SK-N-SH (cell line): ENCODE measurements around the gene PRSS36. TPM values are rescaled to one million over a fixed set of nuclear protein-coding genes. Genes with fewer than 3 reads are reported as not detected.
"Not testable (repeated sequence)": the region's sequence is repeated elsewhere in the genome, so short reads cannot be mapped to it uniquely, and the experiment has no call there.

ENCODE experiments used
- CTCF ChIA-PET: fragments of 300-600, 350-600 bp; formaldehyde crosslinking; extraction: SDS; loops from one replicate; lab custom pipeline; 2021; lab: Yijun Ruan, JAX
- POLR2A ChIA-PET: fragments of 350-600 bp; sonication (Branson Sonifier 250); formaldehyde crosslinking; extraction: SDS; loops from one replicate; lab custom pipeline; 2020; ENCODE audit warnings: antibody characterized with exemption, inconsistent platforms; lab: Yijun Ruan, JAX
- DNase-seq: peaks from one replicate; pipeline ENCODE4 v3.0.0; 2012
- H2AFZ ChIP-seq: fragments of 200-600 bp; sonication (generic); 2 replicates; pipeline ENCODE4 v1.8.1; 2016; ENCODE audit warnings: antibody characterized with exemption, mild to moderate bottlenecking, low read depth
- H3F3A ChIP-seq: fragments of 200-600 bp; sonication (generic); replicated peaks from 2 replicates; pipeline ENCODE3; 2016; ENCODE audit warnings: antibody characterized with exemption, mild to moderate bottlenecking; ENCODE audit not compliant: insufficient read depth
- H3K27ac ChIP-seq, 2 experiments: fragments of 200-500 bp in 1 of 2; fragments of 200-600 bp in 1 of 2; sonication (Bioruptor generic) in 1 of 2; sonication (generic), shearing (Covaris generic) in 1 of 2; 2 replicates each; pipeline versions ENCODE4 v1.5.1 to v1.6.1; 2014 to 2016; ENCODE audit warnings: low read depth in 2 of 2, inconsistent platforms in 1 of 2, low read length in 1 of 2, mild to moderate bottlenecking in 1 of 2, mixed read lengths in 1 of 2
- H3K27me3 ChIP-seq: fragments of 200-600 bp; sonication (generic), shearing (Covaris generic); 2 replicates; pipeline ENCODE4 v1.6.1; 2016; ENCODE audit warnings: mixed run types; ENCODE audit not compliant: insufficient read depth
- H3K36me3 ChIP-seq, 2 experiments: fragments of 200-500 bp in 1 of 2; fragments of 200-600 bp in 1 of 2; sonication (Bioruptor generic) in 1 of 2; sonication (generic) in 1 of 2; replicated peaks in 1 of 2; 2 replicates each; pipeline versions ENCODE3 to v1.5.1; 2014 to 2016; ENCODE audit warnings: low read length in 1 of 2, mild to moderate bottlenecking in 1 of 2; ENCODE audit not compliant: insufficient read depth in 2 of 2, control insufficient read depth in 1 of 2
- H3K4me1 ChIP-seq, 2 experiments: fragments of 200-500 bp in 1 of 2; fragments of 200-600 bp in 1 of 2; sonication (Bioruptor generic) in 1 of 2; sonication (generic), shearing (Covaris generic) in 1 of 2; 2 replicates each; pipeline versions ENCODE4 v1.5.1 to v1.6.1; 2014 to 2016; ENCODE audit warnings: low read depth in 1 of 2, low read length in 1 of 2, mixed run types in 1 of 2; ENCODE audit not compliant: insufficient read depth in 2 of 2, control insufficient read depth in 1 of 2
- H3K4me2 ChIP-seq: fragments of 200-600 bp; sonication (generic), shearing (Covaris generic); 2 replicates; pipeline ENCODE4 v1.6.1; 2017; ENCODE audit warnings: mixed run types
- H3K4me3 ChIP-seq, 2 experiments: fragments of 200-500 bp in 1 of 2; fragments of 200-600 bp in 1 of 2; sonication (Bioruptor generic) in 1 of 2; sonication (generic), shearing (Covaris generic) in 1 of 2; 2 replicates each; pipeline versions ENCODE4 v1.5.1 to v1.8.1; 2014 to 2016; ENCODE audit warnings: low read depth in 2 of 2, inconsistent platforms in 1 of 2, low read length in 1 of 2, mild to moderate bottlenecking in 1 of 2, mixed read lengths in 1 of 2, moderate library complexity in 1 of 2
- H3K79me2 ChIP-seq: fragments of 200-600 bp; sonication (generic); 2 replicates; pipeline ENCODE4 v1.8.1; 2017; ENCODE audit warnings: mild to moderate bottlenecking; ENCODE audit not compliant: insufficient read depth
- H3K9ac ChIP-seq: fragments of 200-600 bp; sonication (generic); 2 replicates; pipeline ENCODE4 v1.6.1; 2017; ENCODE audit warnings: mixed run types
- H3K9me2 ChIP-seq: fragments of 200-600 bp; sonication (generic); 2 replicates; pipeline ENCODE4 v1.6.1; 2017; ENCODE audit warnings: mixed run types
- H3K9me3 ChIP-seq: fragments of 200-600 bp; sonication (generic); 2 replicates; pipeline ENCODE4 v1.6.1; 2017; ENCODE audit warnings: mixed run types, mild to moderate bottlenecking, moderate library complexity
- H4K20me1 ChIP-seq: fragments of 200-600 bp; sonication (generic); 2 replicates; pipeline ENCODE4 v1.6.1; 2017; ENCODE audit warnings: mild to moderate bottlenecking, mixed run types; ENCODE audit not compliant: insufficient read depth
- CHD2 ChIP-seq: fragments of 150-350 bp; IDR thresholded peaks from 2 replicates; pipeline ENCODE4 v1.6.1; 2018; ENCODE audit warnings: low read length; ENCODE audit not compliant: partially characterized antibody
- CTCF ChIP-seq: fragments of 200-600 bp; sonication (generic); IDR thresholded peaks from 2 replicates; pipeline ENCODE4 v1.6.1; 2017; ENCODE audit warnings: antibody characterized with exemption, mild to moderate bottlenecking, moderate library complexity
- FOSL2 ChIP-seq: IDR thresholded peaks from 2 replicates; pipeline ENCODE4 v1.4.0; 2012; ENCODE audit warnings: low read depth, mild to moderate bottlenecking, moderate library complexity, borderline replicate concordance
- FOXJ3 ChIP-seq: sonication (generic); formaldehyde crosslinking; IDR thresholded peaks from 2 replicates; pipeline ENCODE4 v1.5.1; 2020; ENCODE audit warnings: mild to moderate bottlenecking, missing genetic modification reagents
- JUND ChIP-seq: IDR thresholded peaks from 2 replicates; pipeline ENCODE4 v1.4.0; 2012
- MAX ChIP-seq: IDR thresholded peaks from 2 replicates; pipeline ENCODE4 v1.4.0; 2012; ENCODE audit warnings: low read depth
- MXI1 ChIP-seq: IDR thresholded peaks from 2 replicates; pipeline ENCODE4 v1.6.1; 2012; ENCODE audit warnings: mild to moderate bottlenecking, low read depth, low read length, improper control_type of control experiment
- NFIC ChIP-seq: IDR thresholded peaks from 2 replicates; pipeline ENCODE4 v1.4.0; 2012; ENCODE audit warnings: borderline replicate concordance
- RAD21 ChIP-seq: IDR thresholded peaks from 2 replicates; pipeline ENCODE4 v1.6.1; 2012; ENCODE audit warnings: mild to moderate bottlenecking, low read length
- RCOR1 ChIP-seq: fragments of 150-350 bp; IDR thresholded peaks from 2 replicates; pipeline ENCODE4 v1.6.1; 2017; ENCODE audit warnings: antibody characterized with exemption, low read length
- REST ChIP-seq: IDR thresholded peaks from 2 replicates; pipeline ENCODE4 v1.6.1; 2012; ENCODE audit warnings: mild to moderate bottlenecking, low read depth, low read length, moderate library complexity
- USF2 ChIP-seq: fragments of 150-350 bp; IDR thresholded peaks from 2 replicates; pipeline ENCODE4 v1.6.1; 2017; ENCODE audit warnings: antibody characterized with exemption, low read length, low read depth, borderline replicate concordance
- WGBS: methylation state at CpG from one replicate; pipeline ENCODE4 v1.1.6; 2017; ENCODE audit warnings: low lambda C conversion rate; 5-methylcytosine and 5-hydroxymethylcytosine counted together
- polyA plus RNA-seq, 3 experiments: library from polyadenylated mRNA; depleted of rRNA; stranded (reverse); fragments of >200 nt; gene quantifications; 2 replicates each; pipeline ENCODE4 v1.2.3, GENCODE V29; 2012
- TF ChIP-seq, protein P1 (sequence below): IDR thresholded peaks from 2 replicates; pipeline ENCODE4 v1.4.0; 2012; ENCODE audit warnings: low read depth, borderline replicate concordance

Gene PRSS36
- polyA plus RNA-seq, 1 of the 3 experiments (the other 2 are of a cell fraction) = 0.49 TPM

DNA sequence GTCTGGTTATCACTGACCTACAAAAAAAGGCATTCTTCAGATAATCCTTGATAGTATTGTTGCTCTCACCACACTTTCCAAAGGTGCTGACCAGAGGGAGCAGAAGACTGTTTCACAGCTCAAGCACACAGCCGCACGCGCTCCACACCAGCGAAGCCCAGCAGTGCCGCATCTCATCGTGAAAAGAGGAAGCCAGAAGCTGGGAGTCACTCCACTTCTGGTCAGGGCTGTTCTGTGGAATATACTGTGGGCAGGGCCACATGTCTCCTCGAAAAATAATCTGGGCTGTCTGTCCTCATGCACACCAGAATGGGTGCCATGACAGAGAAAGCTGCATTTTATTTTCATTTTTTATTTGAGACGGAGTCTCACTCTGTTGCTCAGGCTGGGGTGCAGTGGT lies 7.3 kb upstream of the PRSS36 start:
- no peak overlapping the region for H3K9ac ChIP-seq
- H3K9me3 ChIP-seq = no peaks in the 10 kb centered on the region
- no peaks in the 10 kb centered on the region for H3K27me3 ChIP-seq
- H4K20me1 ChIP-seq = no peaks in the 10 kb centered on the region
- CTCF ChIA-PET = interaction anchor here (1.2 to 4.8 kb wide), 6 partner anchors 13 to 711 kb away, joined by 3 to 24 read pairs (median 4); partner anchors contain the start of gene HSD3B7
- POLR2A ChIA-PET = interaction anchor here (0.7 kb wide), 1 partner anchor 23 kb away, joined by 5 read pairs; the partner anchor contains the start of gene FUS
- H3K4me3 ChIP-seq = no peak overlapping the region
- H2AFZ ChIP-seq = no peak overlapping the region
- H3F3A ChIP-seq = no peaks in the 10 kb centered on the region
- H3K79me2 ChIP-seq = no peaks in the 10 kb centered on the region
- H3K9me2 ChIP-seq = no peaks in the 10 kb centered on the region
- TF ChIP-seq CHD2 (no peak), RAD21 (no peak), MXI1 (no peak)
- TF ChIP-seq, protein P1, sequence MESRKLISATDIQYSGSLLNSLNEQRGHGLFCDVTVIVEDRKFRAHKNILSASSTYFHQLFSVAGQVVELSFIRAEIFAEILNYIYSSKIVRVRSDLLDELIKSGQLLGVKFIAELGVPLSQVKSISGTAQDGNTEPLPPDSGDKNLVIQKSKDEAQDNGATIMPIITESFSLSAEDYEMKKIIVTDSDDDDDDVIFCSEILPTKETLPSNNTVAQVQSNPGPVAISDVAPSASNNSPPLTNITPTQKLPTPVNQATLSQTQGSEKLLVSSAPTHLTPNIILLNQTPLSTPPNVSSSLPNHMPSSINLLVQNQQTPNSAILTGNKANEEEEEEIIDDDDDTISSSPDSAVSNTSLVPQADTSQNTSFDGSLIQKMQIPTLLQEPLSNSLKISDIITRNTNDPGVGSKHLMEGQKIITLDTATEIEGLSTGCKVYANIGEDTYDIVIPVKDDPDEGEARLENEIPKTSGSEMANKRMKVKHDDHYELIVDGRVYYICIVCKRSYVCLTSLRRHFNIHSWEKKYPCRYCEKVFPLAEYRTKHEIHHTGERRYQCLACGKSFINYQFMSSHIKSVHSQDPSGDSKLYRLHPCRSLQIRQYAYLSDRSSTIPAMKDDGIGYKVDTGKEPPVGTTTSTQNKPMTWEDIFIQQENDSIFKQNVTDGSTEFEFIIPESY = no peak
- DNase-seq = no peak
- H3K27ac ChIP-seq = no peak overlapping the region
- no peaks in the 10 kb centered on the region for H3K36me3 ChIP-seq
- no peaks in the 10 kb centered on the region for H3K4me1 ChIP-seq
- WGBS = 22% methylated on average over 5 of the region's 8 CpGs
- no peak overlapping the region for H3K4me2 ChIP-seq

GRCh38 chr16:31150976-31151375 lies 1.1 kb upstream of the PRSS36 start:
- H3F3A ChIP-seq, DNase-seq, H3K4me2 ChIP-seq, H3K27ac ChIP-seq, H3K79me2 ChIP-seq, H3K9me2 ChIP-seq, H2AFZ ChIP-seq, H3K9ac ChIP-seq, H3K9me3 ChIP-seq, H3K4me1 ChIP-seq, H3K36me3 ChIP-seq, H3K27me3 ChIP-seq, H4K20me1 ChIP-seq, H3K4me3 ChIP-seq: not testable (repeated sequence)
- CTCF ChIA-PET = interaction anchor here (4.7 kb wide), 1 partner anchor 8 kb away, joined by 22 read pairs; no protein-coding TSS in a partner anchor
- POLR2A ChIA-PET = interaction anchor here (1.6 kb wide), 1 partner anchor 29 kb away, joined by 4 read pairs; the partner anchor contains the start of gene FUS
- 69% methylated on average over 6 of the region's 6 CpGs for WGBS

GRCh38 chr16:31149332-31149731 lies 534 bp downstream of the PRSS36 start:
- no peaks in the 10 kb centered on the region for H3K9me3 ChIP-seq
- H3K36me3 ChIP-seq = no peaks in the 10 kb centered on the region
- no peak overlapping the region for H3K27ac ChIP-seq
- TF ChIP-seq FOSL2 (no peak), FOXJ3 (no peak), REST (no peak), MAX (no peak), USF2 (no peak), JUND (no peak), NFIC (no peak), CTCF (no peak), RCOR1 (no peak)
- TF ChIP-seq, all 33 proteins: peak for 0
- POLR2A ChIA-PET = interaction anchor here (1.6 kb wide), 1 partner anchor 30 kb away, joined by 4 read pairs; the partner anchor contains the start of gene FUS
- no peak for DNase-seq
- Histone ChIP-seq H2AFZ (no peak overlapping the region), H3K27me3 (no peaks in the 10 kb centered on the region), H3K9ac (no peak overlapping the region), H3K9me2 (no peaks in the 10 kb centered on the region), H3K4me3 (no peak overlapping the region), H3K4me2 (no peak overlapping the region), H3F3A (peaks cover 1% of the 10 kb centered on the region), H3K79me2 (no peaks in the 10 kb centered on the region), H4K20me1 (no peaks in the 10 kb centered on the region), H3K4me1 (no peaks in the 10 kb centered on the region)
- CTCF ChIA-PET = no interaction called here
- whole genome bisulfite sequencing = 83% methylated on average over 5 of the region's 5 CpGs
